ENCODE results near the gene SFMBT1.

The SFMBT1 gene

GRCh38 chr3:52879581-52879980, 166.3 kb downstream of the SFMBT1 start:
- no peak for DNase-seq

GRCh38 chr3:52879090-52879489, 166.8 kb downstream of the SFMBT1 start:
- no peak for DNase-seq

GRCh38 chr3:52877085-52877484, 168.8 kb downstream of the SFMBT1 start:
- DNase-seq, result no peak

- DNase-seq, result no peak
Measured at GRCh38 chr3:52874864-52875587, 170.8 kb downstream of the SFMBT1 start.

- no peak for DNase-seq
Measured at GRCh38 chr3:52874160-52874701, 171.6 kb downstream of the SFMBT1 start.

- DNase-seq, result no peak
Measured at GRCh38 chr3:52873433-52874159, 172.3 kb downstream of the SFMBT1 start.

- no peak for DNase-seq
Measured at GRCh38 chr3:52872245-52872644, 173.6 kb downstream of the SFMBT1 start.

GRCh38 chr3:52871761-52872160, 174.1 kb downstream of the SFMBT1 start:
- DNase-seq, result no peak

- DNase-seq, result no peak
Measured at GRCh38 chr3:52870471-52870870, 175.4 kb downstream of the SFMBT1 start.

- DNase-seq, result no peak
Measured at GRCh38 chr3:52866427-52866826, 179.4 kb downstream of the SFMBT1 start.

GRCh38 chr3:52865994-52866393, 179.9 kb downstream of the SFMBT1 start:
- DNase-seq, result no peak

- peak in 1 of 2 experiments; percentile 11 for DNase-seq
Measured at GRCh38 chr3:52860424-52860768, 185.5 kb downstream of the SFMBT1 start.

GRCh38 chr3:52859686-52860423, 186.0 kb downstream of the SFMBT1 start:
- DNase-seq, result no peak

- DNase-seq, result peak; percentile 25 to 31
Measured at GRCh38 chr3:52857864-52858263, 188.0 kb downstream of the SFMBT1 start.

GRCh38 chr3:52857133-52857532, 188.7 kb downstream of the SFMBT1 start:
- DNase-seq, result peak in 1 of 2 experiments; percentile 60

- no peak for DNase-seq
Measured at GRCh38 chr3:52856666-52857065, 189.2 kb downstream of the SFMBT1 start.

- no peak for DNase-seq
Measured at GRCh38 chr3:52854013-52854412, 191.9 kb downstream of the SFMBT1 start.

Data from NCI-H446 (cell line).